Esophagus muscularis mucosa (tissue), 4 donors: ENCODE measurements around the gene ZMYND10. TPM values are rescaled to one million over a fixed set of nuclear protein-coding genes. Genes with fewer than 3 reads are reported as not detected.
A peak's percentile ranks its signal among the peaks of the same experiment; 100 is the strongest.

Experiments
- DNase-seq: peaks from one replicate; pipeline ENCODE4 v3.0.0-alpha.2; 2017; ENCODE audit errors: extremely low spot score
- H3K27ac ChIP-seq, 4 donors: fragments of 200-600 bp; sonication (generic); replicated peaks in 1 of 4; 1 replicate in 3 of 4; 2 replicates in 1 of 4; pipeline ENCODE4 v1.5.1; 2016 to 2019; ENCODE audit warnings: mild to moderate bottlenecking in 1 of 4
- H3K27me3 ChIP-seq, 4 donors: fragments of 200-600 bp; sonication (generic); one replicate each; pipeline versions ENCODE4 v1.5.1 to v1.6.0; 2016 to 2019
- H3K36me3 ChIP-seq, 4 donors: fragments of 200-600 bp; sonication (generic); one replicate each; pipeline ENCODE4 v1.5.1; 2016 to 2019
- H3K4me1 ChIP-seq, 4 donors: fragments of 200-600 bp; sonication (generic); one replicate each; pipeline ENCODE4 v1.5.1; 2016 to 2019
- H3K4me3 ChIP-seq, 4 donors: fragments of 200-600 bp; sonication (generic); 1 replicate in 2 of 4; 2 replicates in 2 of 4; pipeline ENCODE4 v1.5.1; 2016 to 2019; ENCODE audit warnings: mild to moderate bottlenecking in 4 of 4, moderate library complexity in 1 of 4
- H3K9me3 ChIP-seq, 4 donors: fragments of 200-600 bp; sonication (generic); 1 replicate in 3 of 4; 2 replicates in 1 of 4; pipeline ENCODE4 v1.5.1; 2016 to 2019
- CTCF ChIP-seq, 3 experiments: fragments of 200-600 bp in 2 of 3; fragments of 450-650 bp in 1 of 3; sonication (generic) in 2 of 3; IDR thresholded peaks; one replicate each; pipeline ENCODE4 v1.5.1; 2017 to 2019; ENCODE audit warnings: antibody characterized with exemption in 3 of 3, mild to moderate bottlenecking in 2 of 3, moderate library complexity in 1 of 3
- EP300 ChIP-seq: sonication (generic); formaldehyde crosslinking; IDR thresholded peaks from one replicate; pipeline ENCODE4 v1.6.1; 2017; ENCODE audit warnings: antibody characterized with exemption
- POLR2A ChIP-seq: fragments of 450-650 bp; IDR thresholded peaks from one replicate; pipeline ENCODE4 v1.6.1; 2017; ENCODE audit warnings: antibody characterized with exemption, moderate library complexity, mild to moderate bottlenecking, low read depth
- POLR2AphosphoS5 ChIP-seq, 2 donors: sonication (generic); formaldehyde crosslinking; IDR thresholded peaks; one replicate each; pipeline ENCODE4 v1.6.1; 2017; ENCODE audit warnings: antibody characterized with exemption in 2 of 2
- WGBS: methylation state at CpG from one replicate; pipeline ENCODE4 v1.1.5; 2018; 5-methylcytosine and 5-hydroxymethylcytosine counted together
- intact Hi-C: fragments of 100-400 bp; cut with DNase I; formaldehyde crosslinking; loops from one replicate; pipeline ENCODE4 v1.15.1; 2023
- total RNA-seq, 4 donors: library from RNA; depleted of rRNA; stranded (reverse); fragments of >200 nt; gene quantifications; one replicate each; pipeline versions ENCODE4 v1.1.0 to v1.2.1, GENCODE V29; 2016

ZMYND10 gene
- total RNA-seq, 4 donors from 2014 or later: 0.50 to 0.57 (median 0.52) TPM; not detected in 1

- TF ChIP-seq POLR2A (no peak), CTCF (IDR thresholded peaks at IDR 0.05) (no peak), EP300 (no peak), POLR2AphosphoS5 (IDR thresholded peaks at IDR 0.05) (no peak)
- WGBS: 90% methylated on average over 5 of the region's 5 CpGs
- intact Hi-C loops: no loop called here
- Histone ChIP-seq H3K27me3 (no peaks in the 10 kb centered on the region), H3K4me3 (peak overlapping the region; percentile 58 to 84 (median 64)), H3K4me1 (peaks cover 14 to 23% (median 21%) of the 10 kb centered on the region in 4 donors), H3K27ac (peak overlapping the region; percentile 56 to 79 (median 72)), H3K36me3 (no peaks in the 10 kb centered on the region), H3K9me3 (no peaks in the 10 kb centered on the region)
- DNase-seq: no peak
Measured at GRCh38 chr3:50365842-50366220, 20.3 kb upstream of the ZMYND10 start.

GRCh38 chr3:50365080-50365841 is 19.7 kb upstream of the ZMYND10 start:
- TF ChIP-seq EP300: no peak
- TF ChIP-seq POLR2AphosphoS5 (IDR thresholded peaks at IDR 0.05): peak; percentile 67 to 68
- WGBS: 50% methylated on average over 27 of the region's 53 CpGs
- H3K27ac ChIP-seq: peak overlapping the region; percentile 56 to 79 (median 72)
- H3K36me3 ChIP-seq: no peaks in the 10 kb centered on the region
- H3K4me1 ChIP-seq: peaks cover 14 to 23% (median 21%) of the 10 kb centered on the region in 4 donors
- DNase-seq: peak; percentile 94
- H3K9me3 ChIP-seq: no peaks in the 10 kb centered on the region
- H3K27me3 ChIP-seq: no peaks in the 10 kb centered on the region
- intact Hi-C loops: no loop called here
- peak overlapping the region; percentile 58 to 84 (median 64) for H3K4me3 ChIP-seq

GRCh38 chr3:50364573-50365079 is 19.1 kb upstream of the ZMYND10 start:
- DNase-seq: no peak
- no peaks in the 10 kb centered on the region for H3K9me3 ChIP-seq
- H3K27ac ChIP-seq: peak overlapping the region; percentile 56 to 79 (median 72)
- TF ChIP-seq POLR2AphosphoS5 (IDR thresholded peaks at IDR 0.05) (no peak), EP300 (no peak), CTCF (IDR thresholded peaks at IDR 0.05) (no peak), POLR2A (no peak)
- peak overlapping the region; percentile 58 to 84 (median 64) for H3K4me3 ChIP-seq
- no peaks in the 10 kb centered on the region for H3K27me3 ChIP-seq
- intact Hi-C loops: no loop called here
- no peaks in the 10 kb centered on the region for H3K36me3 ChIP-seq
- peaks cover 17 to 28% (median 25%) of the 10 kb centered on the region in 4 donors for H3K4me1 ChIP-seq
- 80% methylated on average over 1 of the region's 48 CpGs for WGBS

- H3K4me3 ChIP-seq: peak overlapping the region; percentile 70 to 77 (median 74)
- 54% methylated on average over 5 of the region's 8 CpGs for WGBS
- peak overlapping the region in 2 of 4 donors; percentile 31 to 85 for H3K27ac ChIP-seq
- no peak for DNase-seq
- no peak for TF ChIP-seq EP300
- H3K9me3 ChIP-seq: no peaks in the 10 kb centered on the region
- peaks cover 45 to 60% (median 51%) of the 10 kb centered on the region in 4 donors for H3K4me1 ChIP-seq
- H3K27me3 ChIP-seq: no peaks in the 10 kb centered on the region
- intact Hi-C loops: no loop called here
- peaks cover 5 to 35% (median 17%) of the 10 kb centered on the region in 4 donors for H3K36me3 ChIP-seq
Measured at GRCh38 chr3:50359760-50360110, 14.2 kb upstream of the ZMYND10 start.

- Histone ChIP-seq H3K9me3 (no peaks in the 10 kb centered on the region), H3K36me3 (peaks cover 10 to 41% (median 23%) of the 10 kb centered on the region in 4 donors), H3K4me3 (peak within 1 kb of the TSS; percentile 70 to 77 (median 74)), H3K4me1 (peaks cover 40 to 57% (median 45%) of the 10 kb centered on the region in 4 donors), H3K27ac (peak within 1 kb of the TSS; percentile 85 to 91 (median 86)), H3K27me3 (no peaks in the 10 kb centered on the region)
- intact Hi-C loops: no loop called here
- DNase-seq: peak; percentile 99
- 0% methylated on average over 6 of the region's 64 CpGs for WGBS
- TF ChIP-seq CTCF (IDR thresholded peaks at IDR 0.05) (peak in 1 of 3 experiments; percentile 30), EP300 (no peak), POLR2A (peak; percentile 66), POLR2AphosphoS5 (IDR thresholded peaks at IDR 0.05) (peak; percentile 92 to 94)
Measured at GRCh38 chr3:50358911-50359759, 13.6 kb upstream of the ZMYND10 start, which contains the start of gene TMEM115. TMEM115 (minus strand) TSS chr3:50359521; CDS start chr3:50359063, 458 bp downstream.
